NT2/D1 (cell line): ENCODE measurements around the gene UBL7.

Source experiments
- DNase-seq: peaks from one replicate; pipeline ENCODE4 v3.0.0-alpha.2; 2011; ENCODE audit warnings: low read depth, low spot score
- H3K27me3 ChIP-seq: 2 replicates; pipeline ENCODE4 v1.6.0; 2011; ENCODE audit warnings: mild to moderate bottlenecking; ENCODE audit not compliant: insufficient read length, insufficient read depth
- H3K36me3 ChIP-seq: 2 replicates; pipeline ENCODE4 v1.6.1; 2011; ENCODE audit warnings: mild to moderate bottlenecking, low read length, mixed read lengths; ENCODE audit not compliant: insufficient read depth, insufficient read length
- H3K4me1 ChIP-seq: 2 replicates; pipeline ENCODE4 v1.5.1; 2011; ENCODE audit not compliant: insufficient read depth, insufficient read length
- H3K4me3 ChIP-seq: 2 replicates; pipeline ENCODE4 v1.5.1; 2011; ENCODE audit warnings: low read depth; ENCODE audit not compliant: insufficient read length
- H3K9ac ChIP-seq: 2 replicates; pipeline ENCODE4 v1.6.0; 2011; ENCODE audit warnings: low read depth; ENCODE audit not compliant: insufficient read length
- H3K9me3 ChIP-seq: 2 replicates; pipeline ENCODE4 v1.5.1; 2011; ENCODE audit warnings: mild to moderate bottlenecking, low read length; ENCODE audit not compliant: insufficient read depth
- SUZ12 ChIP-seq: IDR thresholded peaks from 2 replicates; pipeline ENCODE4 v1.6.1; 2011; ENCODE audit not compliant: insufficient read length, insufficient read depth; ENCODE audit errors: extremely low read depth
- YY1 ChIP-seq: IDR thresholded peaks from 2 replicates; pipeline ENCODE4 v1.6.1; 2011; ENCODE audit not compliant: insufficient read length, insufficient read depth
- ZNF274 ChIP-seq: IDR thresholded peaks from 2 replicates; pipeline ENCODE4 v1.6.1; 2011; ENCODE audit warnings: mild to moderate bottlenecking, low read depth, low read length

The UBL7 gene

GRCh38 chr15:74406517-74406916 is 54.4 kb downstream of the UBL7 start:
- DNase-seq = no peak
- Histone ChIP-seq H3K4me1 (peaks cover 43% of the 10 kb centered on the region), H3K36me3 (peaks cover 17% of the 10 kb centered on the region), H3K9me3 (no peaks in the 10 kb centered on the region), H3K9ac (no peak overlapping the region), H3K4me3 (no peak overlapping the region), H3K27me3 (no peaks in the 10 kb centered on the region)
- TF ChIP-seq ZNF274 = no peak
- no peak for TF ChIP-seq SUZ12
- no peak for TF ChIP-seq YY1

DNA sequence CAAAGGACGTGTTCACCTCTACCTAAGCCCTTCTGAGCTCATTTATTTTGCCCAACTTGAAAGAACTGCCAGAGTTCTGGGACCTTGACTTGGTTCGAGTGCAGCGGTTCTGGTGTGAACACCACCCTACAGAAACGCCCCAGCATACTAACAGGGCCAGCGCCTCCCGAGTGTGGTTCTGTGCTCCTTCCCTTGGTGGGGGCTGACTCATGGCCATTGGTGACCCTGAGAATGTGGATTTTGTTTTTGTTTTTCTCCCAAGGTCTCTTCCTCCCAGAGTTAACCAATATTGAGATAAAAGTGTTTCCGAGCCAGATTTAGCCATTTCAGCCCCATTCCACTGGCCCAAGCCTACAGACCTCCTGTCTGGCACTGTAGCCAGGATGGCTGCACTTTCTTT is 55.1 kb downstream of the UBL7 start:
- no peak overlapping the region for H3K9ac ChIP-seq
- no peak for DNase-seq
- H3K4me3 ChIP-seq = no peak overlapping the region
- peaks cover 49% of the 10 kb centered on the region for H3K4me1 ChIP-seq
- H3K27me3 ChIP-seq = no peaks in the 10 kb centered on the region
- peaks cover 10% of the 10 kb centered on the region for H3K36me3 ChIP-seq
- no peaks in the 10 kb centered on the region for H3K9me3 ChIP-seq
- no peak for TF ChIP-seq YY1

DNA sequence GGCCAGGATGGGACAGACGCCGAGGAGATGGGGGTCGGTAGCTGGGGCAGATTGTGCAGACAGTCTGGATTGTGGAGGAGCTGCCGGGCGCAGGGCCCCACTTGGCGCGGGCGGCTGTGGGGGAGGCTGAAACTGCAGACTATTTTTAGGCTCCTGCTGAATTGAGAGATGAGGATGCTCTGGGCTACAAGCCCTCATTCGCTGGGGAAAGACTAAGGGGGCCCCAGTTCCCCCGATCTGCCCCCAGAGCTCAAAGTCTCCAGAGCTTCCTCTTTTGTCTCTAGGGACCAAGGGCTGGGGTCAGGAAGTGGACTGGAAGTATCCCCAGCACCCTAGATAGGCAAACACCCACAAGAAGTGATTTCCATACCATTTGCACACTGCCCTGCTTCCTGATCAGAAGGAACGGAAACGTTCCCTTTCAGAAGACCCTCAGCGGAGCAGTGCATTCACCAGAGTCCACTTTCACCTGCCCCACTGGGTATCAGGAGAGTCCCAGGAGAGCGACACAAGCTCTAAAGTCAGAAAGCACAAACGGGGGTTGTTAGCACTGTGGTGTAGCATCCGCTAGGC is 56.9 kb downstream of the UBL7 start:
- no peaks in the 10 kb centered on the region for H3K9me3 ChIP-seq
- peaks cover 48% of the 10 kb centered on the region for H3K4me1 ChIP-seq
- TF ChIP-seq SUZ12 = no peak
- no peak for TF ChIP-seq ZNF274
- TF ChIP-seq YY1 = no peak
- no peak for DNase-seq
- H3K4me3 ChIP-seq = no peak overlapping the region
- no peaks in the 10 kb centered on the region for H3K27me3 ChIP-seq
- no peak overlapping the region for H3K9ac ChIP-seq
- H3K36me3 ChIP-seq = no peaks in the 10 kb centered on the region

- TF ChIP-seq YY1 = no peak
- no peak for TF ChIP-seq SUZ12
- TF ChIP-seq ZNF274 = no peak
- H3K27me3 ChIP-seq = no peaks in the 10 kb centered on the region
- H3K9me3 ChIP-seq = no peaks in the 10 kb centered on the region
- no peak for DNase-seq
- peaks cover 43% of the 10 kb centered on the region for H3K4me1 ChIP-seq
- no peaks in the 10 kb centered on the region for H3K36me3 ChIP-seq
- H3K9ac ChIP-seq = no peak overlapping the region
- H3K4me3 ChIP-seq = no peak overlapping the region
Observed at GRCh38 chr15:74403588-74403919, 57.4 kb downstream of the UBL7 start.

GRCh38 chr15:74402873-74403587 is 57.9 kb downstream of the UBL7 start:
- Histone ChIP-seq H3K9me3 (no peaks in the 10 kb centered on the region), H3K36me3 (no peaks in the 10 kb centered on the region), H3K9ac (no peak overlapping the region), H3K27me3 (no peaks in the 10 kb centered on the region), H3K4me3 (no peak overlapping the region), H3K4me1 (peaks cover 40% of the 10 kb centered on the region)
- no peak for DNase-seq
- TF ChIP-seq ZNF274 = no peak
- no peak for TF ChIP-seq SUZ12
- no peak for TF ChIP-seq YY1

DNA sequence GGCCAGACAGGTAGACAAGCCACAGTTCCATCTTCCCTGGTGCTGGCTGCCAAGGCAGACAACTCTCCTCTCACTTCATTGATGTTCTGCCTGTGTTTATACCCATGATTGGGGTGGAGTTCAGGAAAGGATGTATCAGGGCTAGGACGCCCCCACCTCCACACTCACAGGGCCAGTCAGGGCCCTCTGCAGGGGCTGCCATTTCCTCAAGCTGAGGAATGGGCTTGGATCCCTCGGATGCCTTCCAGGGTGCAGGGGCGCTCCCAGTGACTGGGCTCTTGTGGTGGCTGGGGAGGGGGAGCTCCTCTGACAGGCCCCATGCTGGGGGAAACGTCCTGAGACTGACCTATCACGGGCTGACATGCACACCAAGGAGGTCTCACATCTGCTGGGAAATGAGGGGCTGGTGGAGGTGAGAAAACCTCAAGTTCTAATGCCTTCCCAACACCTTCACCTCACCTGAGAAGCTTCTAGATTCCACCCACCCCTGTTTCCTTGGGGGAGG is 58.6 kb downstream of the UBL7 start:
- no peak for DNase-seq
- Histone ChIP-seq H3K27me3 (no peaks in the 10 kb centered on the region), H3K4me1 (peaks cover 37% of the 10 kb centered on the region), H3K9ac (no peak overlapping the region), H3K36me3 (no peaks in the 10 kb centered on the region), H3K9me3 (no peaks in the 10 kb centered on the region), H3K4me3 (no peak overlapping the region)
- TF ChIP-seq SUZ12 (no peak), ZNF274 (no peak), YY1 (no peak)

- no peak for DNase-seq
- Histone ChIP-seq H3K27me3 (no peaks in the 10 kb centered on the region), H3K4me1 (peaks cover 41% of the 10 kb centered on the region), H3K36me3 (no peaks in the 10 kb centered on the region), H3K9me3 (no peaks in the 10 kb centered on the region), H3K4me3 (no peak overlapping the region), H3K9ac (no peak overlapping the region)
- TF ChIP-seq ZNF274 = no peak
- TF ChIP-seq SUZ12 = no peak
- TF ChIP-seq YY1 = no peak
Observed at GRCh38 chr15:74400915-74401757, 59.8 kb downstream of the UBL7 start.
